CD14-positive monocyte (primary cell): Measurements from ENCODE around the gene HSD17B13. TPM values are rescaled to one million over a fixed set of nuclear protein-coding genes. Genes with fewer than 3 reads are reported as not detected.

Source experiments
- DNase-seq, 3 donors: peaks; one replicate each; pipeline ENCODE4 v3.0.0-alpha.2; 2011 to 2022
- H2AFZ ChIP-seq: 2 replicates; pipeline ENCODE4 v1.6.0; 2012; ENCODE audit warnings: mild to moderate bottlenecking, low read depth, low read length, inconsistent platforms; ENCODE audit not compliant: insufficient read depth, poor library complexity, severe bottlenecking
- H3K27ac ChIP-seq, 2 donors: 1 replicate in 1 of 2; 2 replicates in 1 of 2; pipeline ENCODE4 v1.5.1; 2012 to 2013; ENCODE audit warnings: low read length in 2 of 2, control low read depth in 1 of 2, inconsistent platforms in 1 of 2, low read depth in 1 of 2, mild to moderate bottlenecking in 1 of 2
- H3K27me3 ChIP-seq, 2 donors: one replicate each; pipeline versions ENCODE4 v1.6.0 to v1.6.1; 2011 to 2013; ENCODE audit warnings: low read length in 2 of 2; ENCODE audit not compliant: control insufficient read depth in 2 of 2, insufficient read depth in 2 of 2
- H3K36me3 ChIP-seq, 2 donors: replicated peaks in 1 of 2; 1 replicate in 1 of 2; 2 replicates in 1 of 2; pipeline versions ENCODE4 v1.5.1 to v1.6.1; 2012 to 2013; ENCODE audit warnings: low read length in 2 of 2, control low read depth in 1 of 2, inconsistent platforms in 1 of 2, mild to moderate bottlenecking in 1 of 2; ENCODE audit not compliant: insufficient read depth in 2 of 2, control insufficient read depth in 1 of 2
- H3K4me1 ChIP-seq, 2 donors: 1 replicate in 1 of 2; 2 replicates in 1 of 2; pipeline versions ENCODE4 v1.5.1 to v1.6.1; 2012 to 2013; ENCODE audit warnings: low read length in 2 of 2, control low read depth in 1 of 2, inconsistent platforms in 1 of 2, mild to moderate bottlenecking in 1 of 2, moderate library complexity in 1 of 2; ENCODE audit not compliant: insufficient read depth in 2 of 2, control insufficient read depth in 1 of 2
- H3K4me2 ChIP-seq: replicated peaks from 2 replicates; pipeline ENCODE3; 2012; ENCODE audit warnings: low read length, moderate library complexity, mild to moderate bottlenecking; ENCODE audit not compliant: poor library complexity, severe bottlenecking; ENCODE audit errors: extremely low read depth
- H3K4me3 ChIP-seq, 3 experiments: fragments of 200-600 bp in 1 of 3; sonication (generic) in 1 of 3; replicated peaks in 1 of 3; 1 replicate in 2 of 3; 2 replicates in 1 of 3; pipeline ENCODE4 v1.5.1; 2011 to 2013; ENCODE audit warnings: low read length in 3 of 3, mild to moderate bottlenecking in 3 of 3, control low read depth in 2 of 3, low read depth in 2 of 3, inconsistent platforms in 1 of 3, moderate library complexity in 1 of 3
- H3K79me2 ChIP-seq: 2 replicates; pipeline ENCODE4 v1.6.0; 2012; ENCODE audit warnings: mild to moderate bottlenecking, control low read depth, inconsistent platforms, low read length, moderate library complexity; ENCODE audit not compliant: insufficient read depth
- H3K9ac ChIP-seq: 2 replicates; pipeline ENCODE4 v1.6.0; 2017; ENCODE audit warnings: low read length, mild to moderate bottlenecking; ENCODE audit not compliant: insufficient read depth, poor library complexity, severe bottlenecking
- H3K9me3 ChIP-seq, 2 donors: replicated peaks in 1 of 2; 1 replicate in 1 of 2; 2 replicates in 1 of 2; pipeline versions ENCODE4 v1.5.1 to v1.6.1; 2012 to 2013; ENCODE audit warnings: low read length in 2 of 2, control low read depth in 1 of 2; ENCODE audit not compliant: control insufficient read depth in 1 of 2, insufficient read depth in 1 of 2
- H4K20me1 ChIP-seq: 2 replicates; pipeline ENCODE4 v1.6.0; 2012; ENCODE audit warnings: mild to moderate bottlenecking, low read length, control low read depth, moderate library complexity; ENCODE audit not compliant: insufficient read depth
- H3K27ac Mint-ChIP-seq, 7 donors: one replicate each; pipeline ENCODE4 v1.8.0; 2020; ENCODE audit warnings: mild to moderate bottlenecking in 7 of 7, mixed read lengths in 7 of 7, moderate library complexity in 6 of 7, inconsistent platforms in 2 of 7
- H3K27me3 Mint-ChIP-seq, 3 donors: one replicate each; pipeline ENCODE4 v1.8.0; 2021 to 2022; ENCODE audit warnings: low read depth in 3 of 3, mild to moderate bottlenecking in 3 of 3, mixed read lengths in 3 of 3, moderate library complexity in 3 of 3, inconsistent platforms in 1 of 3
- H3K36me3 Mint-ChIP-seq, 2 donors: one replicate each; pipeline ENCODE4 v1.8.0; 2020; ENCODE audit warnings: mixed read lengths in 2 of 2, inconsistent platforms in 1 of 2, mild to moderate bottlenecking in 1 of 2
- H3K4me1 Mint-ChIP-seq: one replicate; pipeline ENCODE4 v1.8.0; 2020; ENCODE audit warnings: mild to moderate bottlenecking, mixed read lengths
- H3K4me3 Mint-ChIP-seq, 2 donors: one replicate each; pipeline ENCODE4 v1.8.0; 2020; ENCODE audit warnings: mild to moderate bottlenecking in 2 of 2, mixed read lengths in 2 of 2, moderate library complexity in 1 of 2
- H3K9me3 Mint-ChIP-seq, 7 donors: one replicate each; pipeline ENCODE4 v1.8.0; 2020 to 2022; ENCODE audit warnings: mixed read lengths in 7 of 7, mild to moderate bottlenecking in 6 of 7, moderate library complexity in 6 of 7, inconsistent platforms in 2 of 7
- CTCF ChIP-seq: fragments of 200-600 bp; IDR thresholded peaks from one replicate; pipeline ENCODE4 v1.8.0; 2022; ENCODE audit warnings: antibody characterized with exemption, mild to moderate bottlenecking
- intact Hi-C, 2 donors: fragments of 100-400 bp; cut with micrococcal nuclease; formaldehyde crosslinking; loops; one replicate each; pipeline versions ENCODE4 v1.15.0 to v1.15.1; 2023
- polyA plus RNA-seq, 3 donors: library from polyadenylated mRNA; depleted of rRNA in 1 of 3; unstranded in 2 of 3; stranded (reverse) in 1 of 3; fragments of 300-500 nt in 2 of 3; fragments of >200 nt in 1 of 3; fragmentation: Illumina TruSeq in 2 of 3; gene quantifications; 1 replicate in 2 of 3; 2 replicates in 1 of 3; pipeline ENCODE4 v1.2.3, GENCODE V29; 2012 to 2021

Gene HSD17B13
- polyA plus RNA-seq, 3 donors, result 0.08 to 0.73 TPM; not detected in 1

- DNase-seq, result no peak
- Mint-ChIP-seq H3K9me3 (peaks cover 0 to 8% (median 4%) of the 10 kb centered on the region in 7 donors), H3K36me3 (no peaks in the 10 kb centered on the region), H3K27me3 (peaks cover 0 to 6% (median 0%) of the 10 kb centered on the region in 3 donors), H3K4me1 (peaks cover 2% of the 10 kb centered on the region), H3K4me3 (no peak overlapping the region), H3K27ac (no peak overlapping the region)
- Histone ChIP-seq H3K4me2 (no peak overlapping the region), H3K27ac (no peak overlapping the region), H3K4me3 (no peak overlapping the region), H2AFZ (no peak overlapping the region), H3K9ac (no peak overlapping the region), H3K79me2 (no peaks in the 10 kb centered on the region), H3K4me1 (no peaks in the 10 kb centered on the region), H3K9me3 (no peaks in the 10 kb centered on the region), H3K27me3 (no peaks in the 10 kb centered on the region), H4K20me1 (no peaks in the 10 kb centered on the region), H3K36me3 (no peaks in the 10 kb centered on the region)
- intact Hi-C loops, result no loop called here
- no peak for TF ChIP-seq CTCF
Measured at GRCh38 chr4:87274803-87275202, 47.9 kb downstream of the HSD17B13 start.

GRCh38 chr4:87274327-87274726 lies 48.4 kb downstream of the HSD17B13 start:
- H3K4me1 Mint-ChIP-seq, result peaks cover 2% of the 10 kb centered on the region
- peaks cover 0 to 8% (median 3%) of the 10 kb centered on the region in 7 donors for H3K9me3 Mint-ChIP-seq
- no peaks in the 10 kb centered on the region for H3K9me3 ChIP-seq

More at GRCh38 chr4:87274327-87274726, 48.4 kb downstream of the HSD17B13 start:
- H3K9ac ChIP-seq, result no peak overlapping the region
- H3K27me3 ChIP-seq, result no peaks in the 10 kb centered on the region
- intact Hi-C loops, result no loop called here
- H3K27ac Mint-ChIP-seq, result no peak overlapping the region
- peaks cover 0 to 6% (median 0%) of the 10 kb centered on the region in 3 donors for H3K27me3 Mint-ChIP-seq
- H3K79me2 ChIP-seq, result no peaks in the 10 kb centered on the region
- H3K4me2 ChIP-seq, result no peak overlapping the region
- no peak overlapping the region for H2AFZ ChIP-seq
- H3K4me3 ChIP-seq, result no peak overlapping the region
- no peaks in the 10 kb centered on the region for H4K20me1 ChIP-seq
- H3K4me1 ChIP-seq, result no peaks in the 10 kb centered on the region
- no peaks in the 10 kb centered on the region for H3K36me3 Mint-ChIP-seq
- H3K36me3 ChIP-seq, result no peaks in the 10 kb centered on the region
- DNase-seq, result no peak
- no peak overlapping the region for H3K27ac ChIP-seq
- no peak for TF ChIP-seq CTCF
- H3K4me3 Mint-ChIP-seq, result no peak overlapping the region
